Upper lobe of right lung (tissue), 1 donor: ENCODE data around the gene RAB3GAP2. TPM values are rescaled to one million over a fixed set of nuclear protein-coding genes. Genes with fewer than 3 reads are reported as not detected.
"Not testable (repeated sequence)": the region's sequence is repeated elsewhere in the genome, so short reads cannot be mapped to it uniquely, and the experiment has no call there.

ENCODE experiments used
- ATAC-seq: fragments of 200-7000 bp; cut with Tn5 transposase; one replicate; pipeline ENCODE4 v1.9.1; 2020; ENCODE audit warnings: mild to moderate bottlenecking, moderate library complexity
- DNase-seq: peaks from one replicate; pipeline ENCODE4 v3.0.0-alpha.2; 2020
- H3K27ac ChIP-seq: fragments of 200-600 bp; one replicate; pipeline ENCODE4 v1.8.0; 2022
- H3K27me3 ChIP-seq: fragments of 200-600 bp; one replicate; pipeline ENCODE4 v1.8.0; 2022; ENCODE audit warnings: mild to moderate bottlenecking
- H3K36me3 ChIP-seq: fragments of 200-600 bp; one replicate; pipeline ENCODE4 v1.8.0; 2022
- H3K4me1 ChIP-seq: fragments of 200-600 bp; one replicate; pipeline ENCODE4 v1.8.0; 2022
- H3K4me3 ChIP-seq: fragments of 200-600 bp; one replicate; pipeline ENCODE4 v1.8.0; 2022; ENCODE audit warnings: mild to moderate bottlenecking
- H3K9me3 ChIP-seq: fragments of 200-600 bp; one replicate; pipeline ENCODE4 v1.8.0; 2022
- intact Hi-C: fragments of 100-400 bp; cut with DNase I; formaldehyde crosslinking; loops from one replicate; pipeline ENCODE4 v1.11.0; 2022
- total RNA-seq: library from RNA; stranded (reverse); fragmentation: NEBNext Ultra II Directional; extraction: Animal tissue kit (Norgen Biotek cat#: 25700); gene quantifications from one replicate; pipeline ENCODE4 v1.2.1, GENCODE V29; 2021
- TF ChIP-seq, protein P1 (sequence below): fragments of 200-600 bp; IDR thresholded peaks from one replicate; pipeline ENCODE4 v1.8.0; 2022; ENCODE audit warnings: antibody characterized with exemption
- donor health status: DM: no; HTN: yes; CAD: no; lungs with severe emphysema.

The RAB3GAP2 gene
- total RNA-seq, 1 donor from 2014 or later = 39.2 TPM

DNA sequence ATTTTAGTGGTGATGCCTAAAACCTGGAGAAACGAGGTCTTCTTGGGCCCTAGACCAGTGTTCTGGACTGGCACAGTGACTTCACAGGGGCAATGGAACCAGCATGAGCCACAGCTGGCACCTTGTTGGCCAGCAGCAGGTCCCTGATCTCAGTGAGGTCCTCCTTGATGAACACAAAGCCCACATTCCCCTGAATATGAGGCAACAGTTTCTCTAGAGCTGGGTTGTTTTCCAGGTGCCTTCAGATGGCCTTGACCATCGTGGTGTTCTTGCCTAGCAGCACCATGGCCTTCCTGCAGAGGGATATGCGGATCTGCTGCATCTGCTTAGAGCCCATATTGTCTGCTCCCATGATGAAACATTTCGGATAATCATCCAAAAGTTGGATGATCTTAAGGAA lies 44.9 kb upstream of the RAB3GAP2 start:
- H3K9me3 ChIP-seq = no peaks in the 10 kb centered on the region
- intact Hi-C loops = no loop called here
- H3K4me3 ChIP-seq = no peak overlapping the region
- DNase-seq = no peak
- no peak for ATAC-seq
- H3K27me3 ChIP-seq = peaks cover 1% of the 10 kb centered on the region
- TF ChIP-seq, protein P1, sequence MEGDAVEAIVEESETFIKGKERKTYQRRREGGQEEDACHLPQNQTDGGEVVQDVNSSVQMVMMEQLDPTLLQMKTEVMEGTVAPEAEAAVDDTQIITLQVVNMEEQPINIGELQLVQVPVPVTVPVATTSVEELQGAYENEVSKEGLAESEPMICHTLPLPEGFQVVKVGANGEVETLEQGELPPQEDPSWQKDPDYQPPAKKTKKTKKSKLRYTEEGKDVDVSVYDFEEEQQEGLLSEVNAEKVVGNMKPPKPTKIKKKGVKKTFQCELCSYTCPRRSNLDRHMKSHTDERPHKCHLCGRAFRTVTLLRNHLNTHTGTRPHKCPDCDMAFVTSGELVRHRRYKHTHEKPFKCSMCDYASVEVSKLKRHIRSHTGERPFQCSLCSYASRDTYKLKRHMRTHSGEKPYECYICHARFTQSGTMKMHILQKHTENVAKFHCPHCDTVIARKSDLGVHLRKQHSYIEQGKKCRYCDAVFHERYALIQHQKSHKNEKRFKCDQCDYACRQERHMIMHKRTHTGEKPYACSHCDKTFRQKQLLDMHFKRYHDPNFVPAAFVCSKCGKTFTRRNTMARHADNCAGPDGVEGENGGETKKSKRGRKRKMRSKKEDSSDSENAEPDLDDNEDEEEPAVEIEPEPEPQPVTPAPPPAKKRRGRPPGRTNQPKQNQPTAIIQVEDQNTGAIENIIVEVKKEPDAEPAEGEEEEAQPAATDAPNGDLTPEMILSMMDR = no peak
- H3K4me1 ChIP-seq = no peaks in the 10 kb centered on the region
- H3K36me3 ChIP-seq = no peaks in the 10 kb centered on the region
- no peak overlapping the region for H3K27ac ChIP-seq

DNA sequence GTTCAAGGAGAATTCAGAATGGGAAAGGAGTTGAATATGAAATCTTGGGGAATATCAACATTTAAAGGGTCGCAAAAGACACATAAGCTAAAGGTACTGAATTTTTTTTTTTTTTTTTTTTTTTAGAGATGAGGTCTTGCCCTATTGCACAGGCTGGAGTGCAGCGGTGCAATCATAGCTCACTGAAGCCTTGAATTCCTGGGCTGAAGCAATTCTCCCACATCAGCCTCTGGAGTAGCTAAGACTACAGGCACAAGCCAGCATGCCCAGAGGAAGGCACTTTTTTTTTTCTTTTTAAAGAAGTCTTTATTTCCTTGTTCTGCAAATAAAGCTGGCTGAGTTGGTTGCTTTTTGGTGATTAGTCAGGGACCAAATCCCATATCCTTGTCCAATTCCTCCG lies 44.1 kb upstream of the RAB3GAP2 start:
- Histone ChIP-seq H3K27me3 (no peaks in the 10 kb centered on the region), H3K4me3 (no peak overlapping the region), H3K9me3 (no peaks in the 10 kb centered on the region), H3K4me1 (no peaks in the 10 kb centered on the region), H3K36me3 (no peaks in the 10 kb centered on the region), H3K27ac (no peak overlapping the region)
- ATAC-seq = no peak
- no peak for DNase-seq
- intact Hi-C loops = no loop called here
- TF ChIP-seq, protein P1 = no peak

DNA sequence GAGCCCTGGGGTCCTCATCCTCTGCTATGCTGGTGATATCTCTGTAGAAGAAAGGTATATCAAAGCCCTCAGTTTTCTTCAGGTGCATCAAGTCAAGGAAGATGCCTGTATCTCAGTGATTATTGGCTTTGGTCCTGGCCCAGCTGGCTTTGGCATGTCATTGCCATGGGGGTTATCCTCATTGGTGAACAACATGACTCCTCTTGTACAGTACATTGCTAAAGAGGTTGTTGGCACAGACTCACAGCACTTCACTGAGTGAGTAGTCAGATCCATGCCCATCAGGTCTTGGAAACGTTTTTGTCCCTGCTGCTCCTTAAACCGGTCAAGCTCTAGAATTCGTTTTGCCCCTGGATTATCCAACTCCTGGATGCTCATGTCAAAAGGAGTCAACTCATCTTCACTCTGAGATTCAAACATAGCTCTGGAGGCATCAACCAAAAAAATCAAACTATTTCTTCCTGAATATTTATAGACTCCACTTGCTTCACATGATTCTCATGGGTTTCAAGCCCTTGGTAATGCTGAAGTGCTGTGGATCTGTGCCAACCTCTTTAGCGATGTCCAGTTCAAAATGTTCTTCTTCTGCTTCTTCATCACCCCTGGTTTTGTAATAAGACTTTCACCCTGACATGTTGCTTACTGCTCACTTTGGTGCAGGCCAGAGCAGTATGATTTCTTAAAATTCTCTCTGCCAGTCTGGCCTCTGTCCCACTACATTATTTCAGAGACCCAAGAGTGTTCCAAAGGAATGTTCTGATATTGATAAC lies 43.0 kb upstream of the RAB3GAP2 start:
- TF ChIP-seq, protein P1 = no peak
- no peak for ATAC-seq
- DNase-seq = no peak

DNA sequence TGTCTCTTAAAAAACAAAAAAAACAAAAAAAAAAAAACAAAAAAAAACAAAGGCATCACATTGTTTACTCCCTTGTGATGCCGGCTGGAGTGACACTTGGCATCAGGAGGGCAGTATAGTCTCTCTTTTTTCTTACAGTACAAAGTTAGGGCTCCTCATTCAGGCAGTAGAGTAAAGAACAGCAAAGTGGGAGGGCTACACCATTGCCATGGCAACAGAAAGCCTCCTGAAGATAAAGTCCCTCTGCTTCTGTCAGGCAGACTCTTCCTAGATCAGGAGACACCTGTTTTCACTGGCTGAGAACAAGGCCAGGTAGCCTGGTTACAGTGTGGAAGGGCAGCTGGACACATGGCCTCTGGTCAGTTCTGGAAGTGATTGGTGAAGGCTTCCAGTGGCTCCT lies 41.3 kb upstream of the RAB3GAP2 start:
- Histone ChIP-seq H3K4me3 (no peak overlapping the region), H3K9me3 (no peaks in the 10 kb centered on the region), H3K36me3 (no peaks in the 10 kb centered on the region), H3K27me3 (no peaks in the 10 kb centered on the region), H3K4me1 (no peaks in the 10 kb centered on the region), H3K27ac (no peak overlapping the region)
- TF ChIP-seq, protein P1 = no peak
- intact Hi-C loops = no loop called here
- no peak for ATAC-seq
- no peak for DNase-seq

More for the DNA sequence above, 43.0 kb upstream of the RAB3GAP2 start:
- Histone ChIP-seq H3K9me3 (no peaks in the 10 kb centered on the region), H3K27ac (no peak overlapping the region), H3K4me1 (no peaks in the 10 kb centered on the region), H3K27me3 (no peaks in the 10 kb centered on the region), H3K36me3 (no peaks in the 10 kb centered on the region), H3K4me3 (no peak overlapping the region)
- intact Hi-C loops = no loop called here

DNA sequence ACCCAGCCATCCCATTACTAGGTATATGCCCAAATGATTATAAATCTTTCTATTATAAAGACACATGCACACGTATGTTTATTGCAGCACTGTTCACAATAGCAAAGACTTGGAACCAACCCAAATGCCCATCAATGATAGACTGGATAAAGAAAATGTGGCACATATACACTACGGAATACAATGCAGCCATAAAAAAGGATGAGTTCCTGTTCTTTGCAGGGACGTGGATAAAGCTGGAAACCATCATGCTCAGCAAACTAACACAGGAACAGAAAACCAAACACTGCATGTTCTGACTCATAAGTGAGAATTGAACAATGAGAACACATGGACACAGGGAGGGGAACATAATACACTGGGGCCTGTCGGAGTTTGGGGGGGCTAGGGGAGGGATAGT lies 37.9 kb upstream of the RAB3GAP2 start:
- ATAC-seq, DNase-seq, H3K9me3 ChIP-seq, H3K27me3 ChIP-seq, H3K27ac ChIP-seq, H3K4me3 ChIP-seq, H3K36me3 ChIP-seq, intact Hi-C loops, H3K4me1 ChIP-seq: not testable (repeated sequence)

DNA sequence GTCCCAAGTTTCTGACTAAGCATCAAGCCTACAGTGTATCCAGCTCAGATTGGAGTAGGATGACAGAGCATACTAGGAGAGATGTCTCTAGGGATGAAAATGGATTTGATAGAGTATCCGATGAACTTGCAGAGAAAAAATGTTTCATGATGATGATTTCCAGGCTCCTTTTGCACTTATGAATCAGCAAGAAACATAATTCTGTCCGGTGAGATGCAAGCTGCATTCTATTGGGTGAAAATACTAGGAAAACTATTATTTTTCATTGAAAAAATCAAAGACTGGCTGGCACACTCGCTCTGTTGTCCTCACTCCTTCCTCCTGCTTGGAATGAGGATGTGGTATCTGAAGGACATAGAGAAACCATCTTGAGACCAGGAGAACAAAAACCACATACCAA lies 35.4 kb upstream of the RAB3GAP2 start:
- intact Hi-C loops = no loop called here
- TF ChIP-seq, protein P1 = no peak
- DNase-seq = no peak
- Histone ChIP-seq H3K36me3 (no peaks in the 10 kb centered on the region), H3K4me3 (no peak overlapping the region), H3K9me3 (no peaks in the 10 kb centered on the region), H3K4me1 (no peaks in the 10 kb centered on the region), H3K27me3 (no peaks in the 10 kb centered on the region), H3K27ac (no peak overlapping the region)
- no peak for ATAC-seq
